NCI-H526 treated with DMSO at 0.1 percent for 48 hours (cell line): Measurements from ENCODE around the gene PGC.

Experiments
- DNase-seq: peaks from one replicate; lab custom pipeline; 2025; lab: John Stamatoyannopoulos, UW

The PGC gene

GRCh38 chr6:41697861-41698781 lies 49.1 kb downstream of the PGC start:
- no peak for DNase-seq

- DNase-seq = no peak
Measured at GRCh38 chr6:41696788-41697187, 50.4 kb downstream of the PGC start.

- no peak for DNase-seq
Measured at GRCh38 chr6:41695825-41696224, 51.4 kb downstream of the PGC start.

- no peak for DNase-seq
Measured at GRCh38 chr6:41694815-41695526, 52.2 kb downstream of the PGC start.

GRCh38 chr6:41693281-41694240 lies 53.6 kb downstream of the PGC start:
- no peak for DNase-seq

GRCh38 chr6:41692730-41693129 lies 54.5 kb downstream of the PGC start:
- no peak for DNase-seq

- DNase-seq = no peak
Measured at GRCh38 chr6:41692080-41692675, 55.0 kb downstream of the PGC start.

- DNase-seq = no peak
Measured at GRCh38 chr6:41691426-41692079, 55.6 kb downstream of the PGC start.

- no peak for DNase-seq
Measured at GRCh38 chr6:41690541-41691330, 56.5 kb downstream of the PGC start.

- DNase-seq = no peak
Measured at GRCh38 chr6:41689171-41690008, 57.8 kb downstream of the PGC start.

GRCh38 chr6:41688256-41688965 lies 58.8 kb downstream of the PGC start:
- no peak for DNase-seq

- no peak for DNase-seq
Measured at GRCh38 chr6:41687501-41688175, 59.6 kb downstream of the PGC start.
